Measurements from ENCODE around the gene TSPAN9. TPM values are rescaled to one million over a fixed set of nuclear protein-coding genes. Genes with fewer than 3 reads are reported as not detected.

Gene TSPAN9
- total RNA-seq, 1 donor = 13.0 TPM

DNA sequence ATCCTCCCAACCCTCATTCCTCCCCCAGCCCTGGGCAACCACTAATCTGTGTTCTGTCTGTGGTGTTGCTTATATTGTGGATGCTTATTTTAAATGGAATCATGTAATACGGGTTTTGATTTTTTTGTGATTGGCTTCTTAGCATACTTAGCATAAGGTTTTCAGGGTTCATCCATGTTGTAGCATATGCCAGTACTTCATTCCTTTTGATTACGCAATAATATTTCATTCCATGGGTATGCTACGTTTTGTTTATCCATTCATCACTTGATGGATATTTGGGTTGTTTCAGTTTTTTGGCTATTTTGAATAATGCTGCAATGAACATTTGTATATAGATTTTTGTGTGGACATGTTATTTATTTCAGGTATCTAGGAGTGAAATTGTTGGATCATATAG lies 82.9 kb downstream of the TSPAN9 start:
- Histone ChIP-seq H3K27me3 (ENCODE audit: insufficient read depth, low read length) (peaks cover 3% of the 10 kb centered on the region), H3K27ac (ENCODE audit: low read depth, low read length) (no peak overlapping the region), H4K20me1 (ENCODE audit: insufficient read depth, low read length) (no peaks in the 10 kb centered on the region), H3K36me3 (ENCODE audit: insufficient read depth, low read length) (no peaks in the 10 kb centered on the region), H2AFZ (ENCODE audit: low read length) (no peak overlapping the region), H3K9me3 (ENCODE audit: low read depth, low read length) (no peaks in the 10 kb centered on the region), H3K4me1 (ENCODE audit: insufficient read depth, low read length) (peaks cover 5% of the 10 kb centered on the region), H3K4me3 (ENCODE audit: insufficient read depth, low read length) (no peak overlapping the region), H3K4me2 (ENCODE audit: insufficient read depth, low read length) (no peak overlapping the region), H3K79me2 (ENCODE audit: insufficient read depth, low read length) (no peaks in the 10 kb centered on the region)
- TF ChIP-seq, protein P1, sequence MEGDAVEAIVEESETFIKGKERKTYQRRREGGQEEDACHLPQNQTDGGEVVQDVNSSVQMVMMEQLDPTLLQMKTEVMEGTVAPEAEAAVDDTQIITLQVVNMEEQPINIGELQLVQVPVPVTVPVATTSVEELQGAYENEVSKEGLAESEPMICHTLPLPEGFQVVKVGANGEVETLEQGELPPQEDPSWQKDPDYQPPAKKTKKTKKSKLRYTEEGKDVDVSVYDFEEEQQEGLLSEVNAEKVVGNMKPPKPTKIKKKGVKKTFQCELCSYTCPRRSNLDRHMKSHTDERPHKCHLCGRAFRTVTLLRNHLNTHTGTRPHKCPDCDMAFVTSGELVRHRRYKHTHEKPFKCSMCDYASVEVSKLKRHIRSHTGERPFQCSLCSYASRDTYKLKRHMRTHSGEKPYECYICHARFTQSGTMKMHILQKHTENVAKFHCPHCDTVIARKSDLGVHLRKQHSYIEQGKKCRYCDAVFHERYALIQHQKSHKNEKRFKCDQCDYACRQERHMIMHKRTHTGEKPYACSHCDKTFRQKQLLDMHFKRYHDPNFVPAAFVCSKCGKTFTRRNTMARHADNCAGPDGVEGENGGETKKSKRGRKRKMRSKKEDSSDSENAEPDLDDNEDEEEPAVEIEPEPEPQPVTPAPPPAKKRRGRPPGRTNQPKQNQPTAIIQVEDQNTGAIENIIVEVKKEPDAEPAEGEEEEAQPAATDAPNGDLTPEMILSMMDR (IDR thresholded peaks at IDR 0.05; ENCODE audit: extremely low read depth, low read depth, low read length) = no peak
- DNase-seq (ENCODE audit: insufficient read length, low spot score, missing footprints) = no peak

DNA sequence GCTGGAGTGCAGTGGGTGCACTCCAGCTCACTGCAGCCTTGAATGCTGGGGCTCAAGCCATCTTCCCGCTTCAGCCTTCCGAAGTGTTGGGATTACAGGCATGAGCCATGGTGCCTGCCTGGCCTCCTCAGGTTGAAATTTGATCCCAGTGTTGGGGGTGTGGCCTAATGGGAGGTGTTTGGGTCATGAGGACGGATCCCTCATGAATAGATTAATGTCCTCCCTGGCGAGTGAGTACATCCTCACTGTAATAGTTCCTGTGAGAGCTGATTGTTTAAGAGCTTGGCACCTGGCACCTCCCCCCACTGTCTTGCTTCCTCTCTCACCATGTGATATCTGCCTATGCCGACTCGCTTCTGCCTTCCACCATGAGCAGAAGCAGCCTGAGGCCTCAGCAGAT lies 84.7 kb downstream of the TSPAN9 start:
- TF ChIP-seq, protein P1 (IDR thresholded peaks at IDR 0.05; ENCODE audit: extremely low read depth, low read depth, low read length) = no peak
- no peaks in the 10 kb centered on the region for H3K9me3 ChIP-seq (ENCODE audit: low read depth, low read length)
- no peaks in the 10 kb centered on the region for H4K20me1 ChIP-seq (ENCODE audit: insufficient read depth, low read length)

DNA sequence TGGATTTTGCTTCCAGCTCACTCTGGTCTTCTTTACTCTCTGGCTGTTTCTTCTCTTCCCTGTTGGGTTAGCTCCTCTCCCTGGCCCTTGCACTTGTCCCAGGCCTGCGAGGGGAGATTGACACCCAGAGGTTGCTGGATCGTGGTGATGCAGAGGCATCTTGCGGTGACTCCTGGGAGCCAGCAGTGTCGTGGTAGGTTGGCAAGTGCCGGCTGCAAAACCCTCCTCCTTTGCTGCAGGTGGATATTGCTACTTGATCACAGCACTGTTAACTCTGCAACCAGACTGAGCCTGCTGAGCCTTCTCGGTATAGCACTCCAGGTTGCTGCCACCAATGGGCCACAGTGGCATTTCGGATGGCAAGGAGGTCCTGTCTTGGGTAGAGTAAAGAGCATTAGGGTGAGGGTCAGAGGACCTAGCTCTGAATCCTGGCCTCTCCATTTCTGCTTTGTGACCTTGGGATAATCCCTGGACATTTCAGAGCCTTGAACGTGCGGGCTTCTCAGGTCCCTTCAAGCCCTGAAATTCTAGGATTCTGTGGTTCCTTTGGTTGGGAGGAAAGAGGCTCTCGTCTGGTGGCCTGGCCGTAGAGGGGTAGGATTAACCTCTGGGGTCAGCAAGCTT lies 87.4 kb downstream of the TSPAN9 start:
- Histone ChIP-seq H3K4me1 (ENCODE audit: insufficient read depth, low read length) (peaks cover 24% of the 10 kb centered on the region), H3K79me2 (ENCODE audit: insufficient read depth, low read length) (no peaks in the 10 kb centered on the region), H3K27ac (ENCODE audit: low read depth, low read length) (no peak overlapping the region), H3K36me3 (ENCODE audit: insufficient read depth, low read length) (no peaks in the 10 kb centered on the region), H3K4me3 (ENCODE audit: insufficient read depth, low read length) (no peak overlapping the region), H3K9me3 (ENCODE audit: low read depth, low read length) (no peaks in the 10 kb centered on the region), H2AFZ (ENCODE audit: low read length) (no peak overlapping the region), H3K27me3 (ENCODE audit: insufficient read depth, low read length) (peaks cover 3% of the 10 kb centered on the region), H3K4me2 (ENCODE audit: insufficient read depth, low read length) (no peak overlapping the region), H4K20me1 (ENCODE audit: insufficient read depth, low read length) (no peaks in the 10 kb centered on the region)
- DNase-seq (ENCODE audit: insufficient read length, low spot score, missing footprints) = no peak
- TF ChIP-seq, protein P1 (IDR thresholded peaks at IDR 0.05; ENCODE audit: extremely low read depth, low read depth, low read length) = no peak

More for the DNA sequence above, 84.7 kb downstream of the TSPAN9 start:
- H2AFZ ChIP-seq (ENCODE audit: low read length) = no peak overlapping the region
- H3K4me1 ChIP-seq (ENCODE audit: insufficient read depth, low read length) = peaks cover 5% of the 10 kb centered on the region
- no peak overlapping the region for H3K4me2 ChIP-seq (ENCODE audit: insufficient read depth, low read length)
- H3K27me3 ChIP-seq (ENCODE audit: insufficient read depth, low read length) = peaks cover 3% of the 10 kb centered on the region
- DNase-seq (ENCODE audit: insufficient read length, low spot score, missing footprints) = no peak
- H3K79me2 ChIP-seq (ENCODE audit: insufficient read depth, low read length) = no peaks in the 10 kb centered on the region
- no peak overlapping the region for H3K4me3 ChIP-seq (ENCODE audit: insufficient read depth, low read length)
- H3K36me3 ChIP-seq (ENCODE audit: insufficient read depth, low read length) = no peaks in the 10 kb centered on the region
- no peak overlapping the region for H3K27ac ChIP-seq (ENCODE audit: low read depth, low read length)

DNA sequence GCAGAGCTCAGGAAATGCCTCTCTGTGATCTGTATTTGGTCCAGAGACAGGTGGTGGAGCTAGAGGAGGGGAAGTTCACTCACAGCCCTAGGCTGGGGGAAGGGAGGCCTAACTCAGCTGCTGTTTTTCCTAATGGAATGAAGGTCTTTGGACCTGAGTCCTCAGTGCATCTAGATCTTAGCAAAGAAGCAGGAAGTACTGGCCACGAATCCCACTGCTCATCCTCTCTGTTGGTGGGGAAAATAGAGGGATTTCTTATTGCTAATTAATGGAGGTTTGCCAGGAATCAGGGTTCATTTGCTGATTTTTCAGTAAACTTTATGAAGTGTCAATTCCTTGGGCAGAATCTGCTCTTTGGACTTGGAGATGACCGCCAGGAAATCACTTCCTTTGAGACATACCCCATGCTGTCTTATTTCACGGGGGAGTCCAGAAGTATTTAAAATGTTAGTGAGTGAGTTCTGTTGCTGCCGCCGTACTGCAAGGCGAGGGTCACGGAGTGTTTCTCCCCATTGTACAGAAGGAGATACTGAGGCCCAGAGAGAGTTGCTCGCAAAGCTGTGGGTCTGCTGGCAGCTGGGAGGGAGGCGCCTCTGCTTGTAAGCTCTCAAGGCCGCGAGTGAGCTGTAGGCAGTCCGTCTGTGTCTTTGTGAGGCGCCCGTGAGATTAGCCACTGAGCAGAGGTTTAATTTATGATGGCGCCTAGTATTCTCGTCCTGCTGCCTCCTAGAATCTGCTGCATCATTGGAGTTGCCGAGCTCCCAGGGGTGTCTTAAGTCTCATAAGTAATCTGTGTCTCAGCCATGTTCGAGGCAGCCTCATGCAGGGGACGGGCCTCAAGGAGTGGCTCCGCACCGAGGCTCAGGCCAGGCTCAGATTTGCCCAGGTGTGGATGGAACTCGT lies 88.2 kb downstream of the TSPAN9 start:
- Histone ChIP-seq H3K4me1 (ENCODE audit: insufficient read depth, low read length) (peaks cover 27% of the 10 kb centered on the region), H3K4me3 (ENCODE audit: insufficient read depth, low read length) (no peak overlapping the region), H3K9me3 (ENCODE audit: low read depth, low read length) (no peaks in the 10 kb centered on the region), H3K36me3 (ENCODE audit: insufficient read depth, low read length) (no peaks in the 10 kb centered on the region), H3K4me2 (ENCODE audit: insufficient read depth, low read length) (no peak overlapping the region), H3K27me3 (ENCODE audit: insufficient read depth, low read length) (peaks cover 3% of the 10 kb centered on the region), H3K79me2 (ENCODE audit: insufficient read depth, low read length) (no peaks in the 10 kb centered on the region), H4K20me1 (ENCODE audit: insufficient read depth, low read length) (no peaks in the 10 kb centered on the region), H2AFZ (ENCODE audit: low read length) (no peak overlapping the region), H3K27ac (ENCODE audit: low read depth, low read length) (no peak overlapping the region)
- DNase-seq (ENCODE audit: insufficient read length, low spot score, missing footprints) = no peak
- TF ChIP-seq, protein P1 (IDR thresholded peaks at IDR 0.05; ENCODE audit: extremely low read depth, low read depth, low read length) = no peak

Data from osteoblast (primary cell).